HL-60/S4 treated with retinoic acid at 250 ng/mL for 4 days and 3 days (cell line): ENCODE results near the gene MED27.

Source experiments
- in situ Hi-C: fragments of 300-500 bp; cut with MboI; formaldehyde crosslinking; loops from 2 replicates; pipeline ENCODE4 v1.7.0; 2022; ENCODE audit warnings: low sequenced_read_pairs

The MED27 gene

GRCh38 chr9:132079391-132080091 lies at the start of gene MED27:
Gene MED27, minus strand, starts transcription at chr9:132079867. Its CDS starts 23 bp downstream, at chr9:132079844.
- in situ Hi-C loops = no loop called here

- in situ Hi-C loops = no loop called here
Observed at GRCh38 chr9:132127888-132128534, 48.3 kb upstream of the MED27 start.

DNA sequence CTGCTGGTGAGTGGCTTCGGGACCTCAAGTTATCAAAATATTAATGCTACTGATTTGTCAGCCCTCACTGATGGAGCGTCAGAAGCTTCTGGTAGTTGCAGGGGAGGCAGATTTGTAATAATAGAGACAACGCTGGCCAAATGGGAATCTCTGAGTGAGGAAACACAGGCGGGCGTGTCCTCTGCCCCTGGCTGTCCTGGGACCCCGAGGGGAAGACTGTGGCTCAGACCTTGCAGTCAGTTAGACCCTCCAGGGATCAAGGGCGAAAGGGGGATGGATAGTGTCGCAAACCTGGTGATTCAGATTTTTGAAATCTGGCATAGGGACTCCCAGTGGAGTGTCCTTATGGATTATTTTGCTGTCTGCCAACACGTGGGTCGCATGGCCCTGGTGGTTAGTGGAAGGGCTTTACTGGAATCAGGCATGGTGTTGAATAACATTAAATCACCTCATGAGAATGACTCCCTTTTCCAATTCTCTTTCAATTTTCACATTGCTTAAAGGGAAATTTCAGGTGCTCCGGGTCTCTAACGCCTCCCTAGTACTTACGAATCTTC lies 47.1 kb upstream of the MED27 start:
- in situ Hi-C loops = no loop called here

DNA sequence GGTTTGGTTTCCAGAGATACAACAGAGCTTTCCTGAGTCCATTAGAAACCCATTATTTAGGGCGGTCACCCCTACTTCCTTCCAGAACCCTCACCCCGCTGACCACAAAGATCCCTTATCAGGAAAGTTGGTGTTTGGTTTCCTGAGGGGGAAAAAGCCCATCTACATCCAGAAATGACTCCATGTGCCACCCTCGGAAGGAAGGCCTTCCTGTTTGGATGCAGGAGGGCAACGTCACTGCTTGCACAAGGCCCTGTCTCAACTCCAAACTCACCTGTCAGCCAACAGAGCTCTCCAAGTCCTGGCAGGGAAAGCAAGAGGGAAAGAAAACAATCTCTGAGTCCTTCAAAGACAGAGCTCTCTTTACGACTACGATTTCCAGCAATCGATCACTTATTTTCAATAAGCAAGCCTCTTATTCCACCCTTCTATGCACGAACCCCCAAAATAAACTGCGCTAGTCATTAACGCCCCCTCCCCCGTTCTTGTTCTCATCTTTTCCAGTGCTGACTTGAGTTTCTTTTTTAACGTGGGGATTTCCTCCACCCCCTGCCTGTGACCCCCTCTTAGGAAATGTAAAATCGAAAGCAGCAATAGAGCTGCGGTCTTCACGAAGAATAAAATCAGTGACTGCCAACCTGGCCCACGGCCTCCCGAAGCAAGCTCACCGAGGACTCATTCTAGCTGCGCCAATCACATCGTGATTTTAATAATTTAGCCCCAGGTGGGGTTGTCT lies 46.4 kb upstream of the MED27 start:
- in situ Hi-C loops = no loop called here

DNA sequence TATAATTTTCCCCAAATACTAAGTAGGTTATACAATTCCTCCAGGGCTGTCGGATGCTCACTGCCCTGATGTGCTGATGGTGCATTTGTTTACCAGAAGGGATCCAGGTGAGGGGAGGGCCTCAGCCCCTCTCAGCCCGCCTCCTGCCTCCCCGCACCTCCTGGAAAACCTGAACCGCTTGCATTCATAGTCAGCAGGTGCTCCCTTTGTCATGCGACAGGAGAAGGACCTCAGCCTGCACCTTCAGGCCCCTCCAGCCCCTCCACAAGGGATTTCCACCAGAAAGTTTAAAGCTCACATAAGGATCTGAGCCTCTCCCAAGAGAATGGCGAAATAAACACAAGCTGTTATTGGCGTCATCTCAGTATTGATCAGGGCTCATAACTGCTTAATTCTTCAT lies 45.7 kb upstream of the MED27 start:
- in situ Hi-C loops = no loop called here

DNA sequence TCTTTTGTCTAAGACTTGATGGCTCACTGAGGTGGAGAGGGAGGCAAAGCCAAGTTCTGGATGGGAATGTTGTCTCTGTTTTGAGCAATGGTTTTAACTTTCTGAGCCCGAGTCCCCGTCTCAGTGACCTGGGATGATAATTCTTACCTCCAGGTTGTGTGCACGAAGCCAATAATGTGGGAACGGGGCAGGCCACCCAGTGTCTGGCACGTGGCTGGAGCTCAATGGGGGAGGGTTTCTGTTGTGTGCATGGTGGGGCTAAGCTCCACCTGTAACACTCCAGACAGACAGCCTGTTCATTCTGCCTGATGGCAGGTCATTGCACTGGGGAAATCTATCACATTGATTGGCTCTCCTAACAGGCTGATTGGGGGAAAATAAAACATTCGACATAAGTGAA lies 45.1 kb upstream of the MED27 start:
- in situ Hi-C loops = no loop called here

DNA sequence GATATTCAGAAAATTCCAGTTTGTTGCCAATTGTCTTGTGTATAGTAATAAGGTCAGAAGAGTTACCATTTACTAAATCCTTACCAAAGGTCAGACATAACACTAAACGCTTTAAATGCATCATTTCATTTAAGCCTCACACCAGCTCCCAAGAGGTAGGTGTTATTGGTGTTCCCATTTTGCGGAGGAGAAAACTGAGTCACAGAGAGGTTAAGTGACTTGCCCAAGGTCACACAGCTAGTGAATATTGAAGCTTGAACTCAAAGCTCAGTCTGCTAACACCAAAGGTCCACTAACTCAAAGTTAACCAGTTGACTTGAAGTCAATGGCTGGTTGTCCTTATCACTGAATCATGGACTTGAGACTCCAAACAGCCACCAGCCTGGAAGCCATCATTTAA lies 41.4 kb upstream of the MED27 start:
- in situ Hi-C loops = no loop called here

DNA sequence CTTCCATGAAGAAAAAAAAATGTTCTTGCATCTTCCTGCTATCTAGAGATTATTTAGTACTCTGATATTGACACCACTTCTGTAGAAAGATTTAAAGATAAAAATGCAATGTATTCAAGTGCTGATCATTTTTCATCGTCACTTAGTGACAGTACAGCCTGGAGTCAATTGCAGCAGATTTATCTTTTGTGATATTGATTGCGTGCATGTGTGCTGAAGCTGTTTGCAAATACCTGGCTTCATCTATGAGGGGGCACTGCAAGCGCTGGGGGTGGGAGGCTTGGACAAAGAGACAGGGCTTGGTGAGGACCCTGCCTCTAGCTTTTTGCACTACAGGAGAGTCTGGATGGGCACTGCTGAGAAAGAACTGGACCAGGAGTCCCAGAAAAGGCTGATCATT lies 38.0 kb upstream of the MED27 start:
- in situ Hi-C loops = no loop called here

GRCh38 chr9:132116583-132116982 lies 36.9 kb upstream of the MED27 start:
- in situ Hi-C loops = no loop called here

- in situ Hi-C loops = no loop called here
Observed at GRCh38 chr9:132114102-132114707, 34.5 kb upstream of the MED27 start.

- in situ Hi-C loops = no loop called here
Observed at GRCh38 chr9:132109291-132109690, 29.6 kb upstream of the MED27 start.

- in situ Hi-C loops = no loop called here
Observed at GRCh38 chr9:132108728-132109127, 29.1 kb upstream of the MED27 start.

DNA sequence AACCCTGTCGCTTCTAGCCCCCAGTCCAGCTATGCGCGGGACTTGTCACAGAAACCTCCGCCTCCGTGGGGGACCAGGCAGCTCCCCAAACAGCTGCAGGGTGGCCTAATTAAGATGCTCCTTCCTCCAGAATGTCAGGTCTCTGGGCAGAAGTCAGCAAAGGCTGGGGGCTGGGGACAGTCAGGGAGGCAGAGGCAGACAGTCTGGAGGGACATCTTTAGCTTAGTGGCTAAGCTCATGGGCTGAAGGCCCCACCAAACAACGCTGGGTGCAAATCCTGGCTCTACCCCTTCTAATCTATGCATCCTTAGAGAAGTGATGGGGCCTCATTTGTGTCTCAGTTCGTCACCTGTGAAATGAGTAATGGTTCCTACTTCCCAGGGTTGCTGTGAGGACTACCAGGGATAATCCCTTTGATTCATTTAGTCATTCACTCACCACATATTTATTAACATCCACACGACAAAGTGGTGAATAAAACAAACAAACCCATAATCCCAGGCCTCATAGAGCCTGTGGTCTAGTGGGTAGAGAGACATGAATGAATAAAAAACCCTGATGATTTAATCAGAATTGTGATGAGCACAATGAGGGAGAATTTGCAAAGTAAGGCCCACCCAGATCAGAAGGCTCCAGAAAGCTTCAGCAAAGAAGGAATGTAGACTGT lies 20.2 kb upstream of the MED27 start:
- in situ Hi-C loops = no loop called here

DNA sequence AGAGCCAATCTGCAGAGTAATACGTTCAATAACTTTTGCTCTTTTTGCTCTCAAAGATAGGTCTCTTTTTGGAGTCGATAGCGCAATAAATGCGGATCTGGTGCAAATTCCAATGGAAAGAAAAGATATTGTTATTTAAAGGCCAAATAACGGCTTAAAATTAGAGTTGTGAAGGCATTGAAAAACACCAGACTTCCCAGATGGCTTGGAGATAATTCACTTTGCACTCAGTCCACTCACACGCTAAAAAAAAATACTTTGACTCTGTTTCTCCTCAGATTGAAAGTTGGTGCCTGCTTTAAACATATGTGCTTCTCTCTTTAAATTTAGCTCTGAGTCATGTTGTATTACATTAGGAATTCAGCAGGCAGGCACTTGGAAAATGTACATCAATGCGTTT lies 19.5 kb upstream of the MED27 start:
- in situ Hi-C loops = no loop called here

DNA sequence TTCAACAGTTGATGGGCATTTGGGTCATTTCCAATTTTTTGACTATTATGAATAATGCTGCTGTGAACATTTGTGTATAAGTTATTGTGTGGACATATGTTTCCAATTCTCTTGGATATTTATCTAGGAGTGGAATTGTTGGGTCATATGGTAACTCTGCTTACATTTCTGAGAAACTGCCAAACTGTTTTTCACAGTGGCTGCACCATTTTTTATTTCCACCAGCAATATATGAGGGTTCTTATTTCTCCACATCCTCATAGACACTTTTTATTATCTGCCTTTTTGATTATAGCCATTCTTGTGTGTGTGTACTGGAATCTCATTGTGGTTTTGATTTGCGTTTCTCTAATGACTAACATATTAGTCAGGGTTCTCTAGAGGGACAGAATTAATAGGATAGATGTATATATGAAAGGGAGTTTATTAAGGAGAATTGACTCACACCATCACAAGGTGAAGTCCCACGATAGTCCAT lies 14.7 kb upstream of the MED27 start:
- in situ Hi-C loops = no loop called here

GRCh38 chr9:132090771-132091170 lies 11.1 kb upstream of the MED27 start:
- in situ Hi-C loops = no loop called here

DNA sequence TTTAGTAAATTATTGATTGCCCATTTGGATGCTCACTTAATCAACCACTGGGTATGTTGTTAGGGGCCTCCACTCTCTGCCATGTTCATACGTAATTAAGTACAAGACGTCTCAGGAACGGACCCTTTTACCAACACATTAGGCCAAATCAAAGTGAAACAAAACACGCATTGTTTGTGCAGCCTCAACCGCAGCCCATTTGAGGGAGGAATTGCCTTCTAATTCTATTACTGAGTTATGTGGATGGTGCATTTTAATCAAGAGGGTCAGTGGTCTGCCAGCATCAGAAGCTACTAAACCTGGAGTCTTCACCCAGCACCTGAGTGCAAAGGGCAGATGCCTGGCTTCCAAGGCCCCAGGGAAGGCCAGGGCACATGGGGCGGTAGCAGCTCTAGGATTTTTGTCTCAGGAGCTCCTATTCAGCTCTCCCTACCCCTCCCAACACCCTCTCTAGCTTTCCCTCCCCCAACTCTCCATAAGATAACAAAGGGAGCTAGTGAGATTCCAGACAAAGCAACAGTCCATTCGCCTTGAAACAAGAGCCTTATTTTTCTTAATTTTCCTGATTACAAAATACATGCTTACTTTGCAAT lies 7.9 kb upstream of the MED27 start:
- in situ Hi-C loops = no loop called here

DNA sequence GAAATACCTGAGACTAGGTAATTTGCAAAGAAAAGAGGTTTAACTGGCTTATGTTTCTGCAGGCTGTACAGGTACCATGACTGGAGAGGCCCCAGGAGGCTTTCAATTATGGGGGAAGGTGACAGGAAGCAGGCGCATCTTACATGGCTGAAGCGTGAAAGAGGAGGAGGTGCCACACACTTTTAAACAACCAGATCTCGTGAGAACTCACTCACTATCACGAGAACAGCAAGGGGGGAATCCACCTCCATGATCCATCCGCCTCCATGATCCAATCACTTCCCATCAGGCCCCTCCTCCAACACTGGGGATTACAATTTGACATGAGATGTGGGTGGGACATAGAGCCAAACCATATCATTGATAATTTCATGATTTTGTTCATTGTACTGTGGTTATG lies 2.5 kb upstream of the MED27 start:
- in situ Hi-C loops = no loop called here

- in situ Hi-C loops = no loop called here
Observed at GRCh38 chr9:132078699-132079356, 839 bp downstream of the MED27 start.
